Measurements from ENCODE around the gene EFNB3. TPM values are rescaled to one million over a fixed set of nuclear protein-coding genes. Genes with fewer than 3 reads are reported as not detected.

The EFNB3 gene
- total RNA-seq, 1 donor from 2014 or later, result not detected

Other genes starting within 250 kb of the EFNB3 start
- 25.2 and 26.5 TPM in 2 replicates for gene ZBTB4, start 225.6 kb upstream of the EFNB3 start, total RNA-seq
- not detected in 2 replicates for gene SLC35G6, start 223.8 kb upstream of the EFNB3 start, total RNA-seq
- 208 and 222 TPM in 2 replicates for gene POLR2A, start 220.8 kb upstream of the EFNB3 start, total RNA-seq
- 79.9 and 96.4 TPM in 2 replicates for gene TNFSF12, start 156.1 kb upstream of the EFNB3 start, total RNA-seq
- 6.0 and 6.3 TPM in 2 replicates for gene TNFSF13, start 146.5 kb upstream of the EFNB3 start, total RNA-seq
- 55.0 and 58.3 TPM in 2 replicates for gene SENP3, start 143.3 kb upstream of the EFNB3 start, total RNA-seq
- 8.0 TPM in 2 replicates for gene CD68, start 125.6 kb upstream of the EFNB3 start, total RNA-seq
- gene MPDU1, start 121.3 kb upstream of the EFNB3 start, total RNA-seq, result 85.1 and 88.0 TPM in 2 replicates
- 0.20 and 0.27 TPM in 2 replicates for gene SOX15, start 115.1 kb upstream of the EFNB3 start, total RNA-seq
- 32.6 and 40.1 TPM in 2 replicates for gene FXR2, start 90.3 kb upstream of the EFNB3 start, total RNA-seq
- 27.4 and 29.0 TPM in 2 replicates for gene SAT2, start 77.4 kb upstream of the EFNB3 start, total RNA-seq
- not detected in 2 replicates for gene SHBG, start 75.1 kb upstream of the EFNB3 start, total RNA-seq
- gene ATP1B2, start 54.3 kb upstream of the EFNB3 start, total RNA-seq, result 0.22 and 0.37 TPM in 2 replicates
- 207 and 218 TPM in 2 replicates for gene TP53, start 17.7 kb upstream of the EFNB3 start, total RNA-seq
- 19.7 and 23.9 TPM in 2 replicates for gene WRAP53, start 16.7 kb upstream of the EFNB3 start, total RNA-seq
- gene DNAH2, start 12.5 kb downstream of the EFNB3 start, total RNA-seq, result not detected in 2 replicates
- gene KDM6B, start 129.0 kb downstream of the EFNB3 start, total RNA-seq, result 35.5 and 39.7 TPM in 2 replicates
- 1.6 TPM in 2 replicates for gene TMEM88, start 149.9 kb downstream of the EFNB3 start, total RNA-seq
- gene NAA38, start 152.4 kb downstream of the EFNB3 start, total RNA-seq, result 51.5 and 59.9 TPM in 2 replicates
- gene CYB5D1, start 152.8 kb downstream of the EFNB3 start, total RNA-seq, result 7.0 and 7.9 TPM in 2 replicates
- gene CHD3, start 183.6 kb downstream of the EFNB3 start, total RNA-seq, result 142 and 145 TPM in 2 replicates
- gene RNF227, start 211.1 kb downstream of the EFNB3 start, total RNA-seq, result 2.9 and 3.9 TPM in 2 replicates
- 9.1 and 9.8 TPM in 2 replicates for gene KCNAB3, start 224.7 kb downstream of the EFNB3 start, total RNA-seq
- gene TRAPPC1, start 226.7 kb downstream of the EFNB3 start, total RNA-seq, result 194 and 203 TPM in 2 replicates
- 40.5 and 47.0 TPM in 2 replicates for gene CNTROB, start 227.0 kb downstream of the EFNB3 start, total RNA-seq

All from T-helper 1 cell treated with Interleukin-12 subunit alpha and Interleukin-12 subunit beta and Interleukin-4 antibody, amounts not matched to agents 30 ng/mL and 1 ng/mL, for 36 hours (primary cell).